ENCODE measurements around the gene PCLO. TPM values are rescaled to one million over a fixed set of nuclear protein-coding genes. Genes with fewer than 3 reads are reported as not detected.

The PCLO gene
- total RNA-seq, 2 donors from 2014 or later: 3.2 to 4.2 TPM

- Histone ChIP-seq H3K4me3 (ENCODE audit: low read length) (no peak overlapping the region), H3K27ac (ENCODE audit: low read depth, low read length) (no peak overlapping the region), H3K27me3 (ENCODE audit: control insufficient read depth, insufficient read depth, low read length, poor library complexity, severe bottlenecking) (no peaks in the 10 kb centered on the region), H3K4me1 (ENCODE audit: control insufficient read depth, insufficient read depth, low read length) (no peaks in the 10 kb centered on the region), H3K36me3 (ENCODE audit: control insufficient read depth, insufficient read depth, low read length) (no peaks in the 10 kb centered on the region), H3K9me3 (ENCODE audit: control insufficient read depth, low read length) (no peaks in the 10 kb centered on the region), H3K9ac (ENCODE audit: extremely low read depth, low read length, poor library complexity, severe bottlenecking) (no peak overlapping the region)
- H3K27me3 Mint-ChIP-seq (ENCODE audit: insufficient read depth): no peaks in the 10 kb centered on the region
- DNase-seq: no peak
- no peaks in the 10 kb centered on the region for H3K9me3 Mint-ChIP-seq
- H3K4me1 Mint-ChIP-seq: peaks cover 1% of the 10 kb centered on the region
- no peak for TF ChIP-seq CTCF (conservative IDR thresholded peaks at IDR 0.05)
- H3K36me3 Mint-ChIP-seq (ENCODE audit: low read depth): no peaks in the 10 kb centered on the region
- H3K27ac Mint-ChIP-seq: no peak overlapping the region
- 89 to 100% methylated on average over 1 to 2 of the region's 2 CpGs for WGBS, 2 experiments (ENCODE audit: insufficient coverage in 1 of 2, insufficient read length in 1 of 2)
- H3K4me3 Mint-ChIP-seq: no peak overlapping the region
Observed at GRCh38 chr7:82823073-82823472, 339.6 kb downstream of the PCLO start.

GRCh38 chr7:82821037-82821436 is 341.6 kb downstream of the PCLO start:
- no peak overlapping the region for H3K27ac Mint-ChIP-seq
- no peaks in the 10 kb centered on the region for H3K27me3 Mint-ChIP-seq (ENCODE audit: insufficient read depth)

GRCh38 chr7:82818171-82818570 is 344.5 kb downstream of the PCLO start:
- no peak for DNase-seq
- Histone ChIP-seq H3K9me3 (ENCODE audit: control insufficient read depth, low read length) (no peaks in the 10 kb centered on the region), H3K4me3 (ENCODE audit: low read length) (no peak overlapping the region), H3K36me3 (ENCODE audit: control insufficient read depth, insufficient read depth, low read length) (no peaks in the 10 kb centered on the region), H3K4me1 (ENCODE audit: control insufficient read depth, insufficient read depth, low read length) (no peaks in the 10 kb centered on the region), H3K27me3 (ENCODE audit: control insufficient read depth, insufficient read depth, low read length, poor library complexity, severe bottlenecking) (no peaks in the 10 kb centered on the region), H3K27ac (ENCODE audit: low read depth, low read length) (no peak overlapping the region), H3K9ac (ENCODE audit: extremely low read depth, low read length, poor library complexity, severe bottlenecking) (no peak overlapping the region)
- Mint-ChIP-seq H3K4me1 (peaks cover 1% of the 10 kb centered on the region), H3K36me3 (ENCODE audit: low read depth) (no peaks in the 10 kb centered on the region), H3K4me3 (no peak overlapping the region), H3K9me3 (no peaks in the 10 kb centered on the region), H3K27ac (no peak overlapping the region), H3K27me3 (ENCODE audit: insufficient read depth) (no peaks in the 10 kb centered on the region)
- no peak for TF ChIP-seq CTCF (conservative IDR thresholded peaks at IDR 0.05)
- 39 to 62% methylated on average over 2 to 3 of the region's 4 CpGs for WGBS, 2 experiments (ENCODE audit: insufficient coverage in 1 of 2, insufficient read length in 1 of 2)

More at GRCh38 chr7:82821037-82821436, 341.6 kb downstream of the PCLO start:
- Histone ChIP-seq H3K27ac (ENCODE audit: low read depth, low read length) (no peak overlapping the region), H3K4me1 (ENCODE audit: control insufficient read depth, insufficient read depth, low read length) (no peaks in the 10 kb centered on the region), H3K4me3 (ENCODE audit: low read length) (no peak overlapping the region), H3K9me3 (ENCODE audit: control insufficient read depth, low read length) (no peaks in the 10 kb centered on the region), H3K9ac (ENCODE audit: extremely low read depth, low read length, poor library complexity, severe bottlenecking) (no peak overlapping the region), H3K27me3 (ENCODE audit: control insufficient read depth, insufficient read depth, low read length, poor library complexity, severe bottlenecking) (no peaks in the 10 kb centered on the region), H3K36me3 (ENCODE audit: control insufficient read depth, insufficient read depth, low read length) (no peaks in the 10 kb centered on the region)
- Mint-ChIP-seq H3K9me3 (no peaks in the 10 kb centered on the region), H3K4me1 (peaks cover 1% of the 10 kb centered on the region), H3K36me3 (ENCODE audit: low read depth) (no peaks in the 10 kb centered on the region), H3K4me3 (no peak overlapping the region)
- DNase-seq: no peak
- 85% methylated on average over 1 of the region's 1 CpG; no CpG with 5 or more reads in 1 of the 2 experiments for WGBS, 2 experiments (ENCODE audit: insufficient coverage in 1 of 2, insufficient read length in 1 of 2)
- no peak for TF ChIP-seq CTCF (conservative IDR thresholded peaks at IDR 0.05)
